ENCODE results near the gene KAT14. TPM values are rescaled to one million over a fixed set of nuclear protein-coding genes. Genes with fewer than 3 reads are reported as not detected.
A peak's percentile ranks its signal among the peaks of the same experiment; 100 is the strongest.
"Not testable (repeated sequence)": the region's sequence is repeated elsewhere in the genome, so short reads cannot be mapped to it uniquely, and the experiment has no call there.

KAT14 gene
- total RNA-seq: 10 to 100 TPM; 25.9 to 28.1 TPM
- 10 to 100 TPM; 20.3 to 24.7 (median 24.2) TPM for polyA plus RNA-seq
- total RNA-seq: 28.7 to 40.6 (median 35.1) reads per million in 6 experiments

DNA sequence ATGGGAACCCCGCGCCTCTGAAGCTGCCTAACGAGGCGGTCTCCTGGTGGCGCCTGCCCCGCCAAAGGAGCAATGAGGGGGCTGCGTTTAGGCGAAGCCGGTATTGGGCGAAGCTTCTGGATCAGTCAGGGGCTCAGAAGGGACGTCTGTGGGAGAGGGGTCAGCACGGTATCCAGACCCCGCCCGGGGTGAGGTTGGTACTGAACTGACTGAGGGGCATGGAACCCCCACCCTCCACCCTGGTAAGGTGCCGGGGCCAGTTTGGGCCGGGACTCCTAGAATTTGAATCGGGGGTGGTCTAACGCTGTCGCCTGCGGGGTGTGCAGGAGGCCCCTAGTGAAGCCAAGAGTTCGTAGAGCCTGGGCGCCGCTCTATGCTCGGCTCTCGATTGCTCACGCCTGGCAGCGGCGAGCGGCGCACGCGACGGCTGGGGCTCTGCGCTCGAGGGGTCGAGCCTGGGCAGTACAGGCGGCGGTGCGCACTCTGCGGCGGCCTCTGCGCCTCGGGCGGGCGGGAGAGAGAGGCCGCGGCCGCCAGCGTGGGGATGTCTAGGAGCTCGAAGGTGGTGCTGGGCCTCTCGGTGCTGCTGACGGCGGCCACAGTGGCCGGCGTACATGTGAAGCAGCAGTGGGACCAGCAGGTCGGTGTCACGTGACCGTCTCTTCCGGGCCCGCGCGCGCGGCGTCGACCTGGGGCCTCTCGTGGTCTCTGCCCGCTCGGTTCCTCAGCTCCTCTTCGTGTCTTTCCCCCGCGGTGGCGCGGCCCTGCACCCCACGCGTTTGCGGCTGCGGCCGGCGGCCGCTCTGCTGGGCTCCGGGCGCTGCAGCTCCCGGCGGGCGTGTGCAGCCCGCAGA lies at the start of gene KAT14, which contains the start of gene PET117:
KAT14 (plus strand) TSS at position 452 of the 854 bp plus-strand sequence. CDS start 4,798 bp downstream, outside the sequence.
PET117 (plus strand) TSS at position 452 of the 854 bp plus-strand sequence; CDS start at position 545, 93 bp downstream.
- H3K27me3 Mint-ChIP-seq: no peaks in the 10 kb centered on the region

GRCh38 chr20:18088298-18088697 lies 49.4 kb upstream of the KAT14 start:
- H3K4me1 Mint-ChIP-seq, DNase-seq, H3K36me3 Mint-ChIP-seq, POLR2A ChIA-PET, H3K27ac Mint-ChIP-seq, H3K9me3 Mint-ChIP-seq, H3K4me3 Mint-ChIP-seq, ATAC-seq: not testable (repeated sequence)
- peaks cover 0 to 28% (median 9%) of the 10 kb centered on the region in 5 donors for H3K27me3 Mint-ChIP-seq

More for the DNA sequence above, at the start of gene KAT14, which contains the start of gene PET117:
- DNase-seq (peak; percentile 80 to 96 (median 93)), ATAC-seq (peak; percentile 91 to 92)
- H3K4me1 Mint-ChIP-seq: peaks cover 21 to 42% (median 31%) of the 10 kb centered on the region in 4 donors
- H3K27ac Mint-ChIP-seq: peak within 1 kb of the TSS; percentile 66 to 99 (median 94)
- peaks cover 0 to 8% (median 3%) of the 10 kb centered on the region in 3 donors for H3K36me3 Mint-ChIP-seq
- POLR2A ChIA-PET: interaction anchor here (0.6 to 2.3 kb wide), 12 partner anchors 10 to 1915 kb away, joined by 3 to 44 read pairs (median 4); partner anchors contain the start of genes CFAP61, CRNKL1, RRBP1 and SEC23B
- no peaks in the 10 kb centered on the region for H3K9me3 Mint-ChIP-seq
- peak within 1 kb of the TSS; percentile 69 to 95 (median 90) for H3K4me3 Mint-ChIP-seq

GRCh38 chr20:18088841-18089240 lies 48.8 kb upstream of the KAT14 start:
- DNase-seq, POLR2A ChIA-PET, H3K36me3 Mint-ChIP-seq, H3K4me1 Mint-ChIP-seq, ATAC-seq, H3K27ac Mint-ChIP-seq, H3K4me3 Mint-ChIP-seq, H3K9me3 Mint-ChIP-seq: not testable (repeated sequence)
- peaks cover 0 to 28% (median 9%) of the 10 kb centered on the region in 5 donors for H3K27me3 Mint-ChIP-seq

DNA sequence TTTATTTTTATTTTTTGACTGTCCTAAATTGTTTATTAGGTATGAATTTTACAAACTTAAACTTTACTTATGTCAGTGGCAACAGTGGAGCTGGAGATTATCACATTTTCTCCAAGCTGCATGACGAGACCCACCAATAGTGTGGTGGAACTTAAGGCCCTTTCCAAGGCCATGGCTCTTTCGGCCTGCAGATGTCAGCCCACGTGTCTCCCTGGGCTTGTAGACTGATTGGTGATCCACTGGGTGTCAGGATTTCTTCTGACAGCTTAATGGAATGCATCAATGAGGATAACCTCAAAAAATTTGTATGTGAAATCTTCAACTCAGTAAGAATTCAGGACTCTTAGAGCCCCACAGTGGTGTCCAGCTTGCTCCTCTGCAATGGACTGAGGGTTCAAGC lies 47.6 kb upstream of the KAT14 start:
- Mint-ChIP-seq H3K4me1 (no peaks in the 10 kb centered on the region), H3K27me3 (peaks cover 0 to 28% (median 11%) of the 10 kb centered on the region in 5 donors), H3K27ac (no peak overlapping the region), H3K36me3 (no peaks in the 10 kb centered on the region), H3K4me3 (no peak overlapping the region), H3K9me3 (no peaks in the 10 kb centered on the region)
- ATAC-seq (no peak), DNase-seq (no peak)
- POLR2A ChIA-PET: no interaction called here

GRCh38 chr20:18090477-18090876 lies 47.2 kb upstream of the KAT14 start:
- ATAC-seq (no peak), DNase-seq (no peak)
- H3K36me3 Mint-ChIP-seq: no peaks in the 10 kb centered on the region
- POLR2A ChIA-PET: no interaction called here
- no peaks in the 10 kb centered on the region for H3K4me1 Mint-ChIP-seq
- H3K27me3 Mint-ChIP-seq: peaks cover 0 to 28% (median 11%) of the 10 kb centered on the region in 5 donors
- H3K27ac Mint-ChIP-seq: no peak overlapping the region
- H3K4me3 Mint-ChIP-seq: no peak overlapping the region
- no peaks in the 10 kb centered on the region for H3K9me3 Mint-ChIP-seq

GRCh38 chr20:18091623-18092022 lies 46.0 kb upstream of the KAT14 start:
- no peaks in the 10 kb centered on the region for H3K36me3 Mint-ChIP-seq
- H3K4me3 Mint-ChIP-seq: no peak overlapping the region
- POLR2A ChIA-PET: no interaction called here
- no peak for DNase-seq
- peaks cover 2 to 28% (median 11%) of the 10 kb centered on the region in 5 donors for H3K27me3 Mint-ChIP-seq
- no peak overlapping the region for H3K27ac Mint-ChIP-seq
- H3K4me1 Mint-ChIP-seq: no peaks in the 10 kb centered on the region
- H3K9me3 Mint-ChIP-seq: no peaks in the 10 kb centered on the region
- ATAC-seq: no peak

DNA sequence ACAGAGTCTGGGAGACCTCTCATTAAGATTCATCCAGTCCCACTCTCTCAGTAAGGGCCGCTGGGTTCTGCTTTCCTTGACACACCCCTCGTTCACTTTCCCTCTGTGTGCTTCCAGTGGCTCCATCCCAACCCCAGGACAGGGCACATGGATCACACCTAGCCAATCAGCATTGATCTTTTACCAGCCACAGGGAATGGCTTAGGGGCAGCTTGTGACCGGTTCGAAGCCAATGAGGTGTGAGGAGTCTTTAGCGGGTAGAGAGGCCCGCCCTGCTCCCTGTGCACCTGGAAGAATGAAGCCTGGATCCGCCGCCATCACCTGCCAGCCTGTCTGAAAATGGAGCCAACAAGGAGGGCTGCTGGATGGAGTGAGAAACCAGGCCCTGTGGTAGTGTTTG lies 44.8 kb upstream of the KAT14 start:
- POLR2A ChIA-PET: no interaction called here
- no peaks in the 10 kb centered on the region for H3K4me1 Mint-ChIP-seq
- ATAC-seq (no peak), DNase-seq (no peak)
- H3K36me3 Mint-ChIP-seq: no peaks in the 10 kb centered on the region
- no peak overlapping the region for H3K27ac Mint-ChIP-seq
- no peaks in the 10 kb centered on the region for H3K9me3 Mint-ChIP-seq
- H3K27me3 Mint-ChIP-seq: peaks cover 2 to 30% (median 11%) of the 10 kb centered on the region in 5 donors
- no peak overlapping the region for H3K4me3 Mint-ChIP-seq

GRCh38 chr20:18093388-18093787 lies 44.3 kb upstream of the KAT14 start:
- Mint-ChIP-seq H3K4me3 (no peak overlapping the region), H3K27me3 (peaks cover 4 to 29% (median 11%) of the 10 kb centered on the region in 5 donors), H3K27ac (no peak overlapping the region), H3K4me1 (no peaks in the 10 kb centered on the region), H3K9me3 (no peaks in the 10 kb centered on the region), H3K36me3 (no peaks in the 10 kb centered on the region)
- ATAC-seq: no peak
- no peak for DNase-seq
- POLR2A ChIA-PET: no interaction called here

DNA sequence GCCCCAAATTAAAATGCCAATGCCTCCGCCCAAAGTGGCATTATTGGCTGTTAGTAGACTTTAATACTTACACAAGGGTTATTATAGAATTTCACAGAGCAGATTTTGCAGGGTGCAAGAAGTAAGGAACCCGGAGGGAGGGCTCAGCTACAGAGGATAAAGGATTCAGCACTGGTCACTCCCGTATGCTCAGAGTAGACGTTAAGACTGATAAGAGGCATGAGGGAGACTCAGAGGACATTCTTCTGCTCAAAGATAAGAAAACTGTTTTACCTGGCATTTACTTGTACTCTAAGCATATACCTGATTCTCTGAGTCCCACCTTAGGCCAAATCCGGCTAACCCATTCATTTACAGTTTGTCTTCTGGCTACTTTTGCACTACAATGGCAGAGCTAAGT lies 43.5 kb upstream of the KAT14 start:
- Mint-ChIP-seq H3K9me3 (no peaks in the 10 kb centered on the region), H3K4me1 (no peaks in the 10 kb centered on the region), H3K36me3 (peaks cover 0 to 5% (median 0%) of the 10 kb centered on the region in 3 donors), H3K27me3 (peaks cover 5 to 24% (median 12%) of the 10 kb centered on the region in 5 donors), H3K27ac (no peak overlapping the region), H3K4me3 (no peak overlapping the region)
- DNase-seq (no peak), ATAC-seq (no peak)
- POLR2A ChIA-PET: no interaction called here

- H3K4me1 Mint-ChIP-seq, DNase-seq, H3K9me3 Mint-ChIP-seq, POLR2A ChIA-PET, H3K4me3 Mint-ChIP-seq, H3K36me3 Mint-ChIP-seq, H3K27ac Mint-ChIP-seq, ATAC-seq: not testable (repeated sequence)
- peaks cover 6 to 32% (median 12%) of the 10 kb centered on the region in 5 donors for H3K27me3 Mint-ChIP-seq
Observed at GRCh38 chr20:18100569-18100968, 37.1 kb upstream of the KAT14 start.

GRCh38 chr20:18101125-18101810 lies 36.4 kb upstream of the KAT14 start:
- no peaks in the 10 kb centered on the region for H3K4me1 Mint-ChIP-seq
- ATAC-seq: no peak
- no peak for DNase-seq
- POLR2A ChIA-PET: no interaction called here
- H3K36me3 Mint-ChIP-seq: peaks cover 0 to 5% (median 0%) of the 10 kb centered on the region in 3 donors
- no peak overlapping the region for H3K4me3 Mint-ChIP-seq
- H3K27me3 Mint-ChIP-seq: peaks cover 10 to 32% (median 12%) of the 10 kb centered on the region in 5 donors
- H3K9me3 Mint-ChIP-seq: peaks cover 0 to 2% (median 0%) of the 10 kb centered on the region in 9 donors
- H3K27ac Mint-ChIP-seq: no peak overlapping the region

GRCh38 chr20:18103497-18103896 lies 34.2 kb upstream of the KAT14 start:
- Mint-ChIP-seq H3K36me3 (peaks cover 0 to 5% (median 0%) of the 10 kb centered on the region in 3 donors), H3K4me1 (no peaks in the 10 kb centered on the region), H3K9me3 (peaks cover 0 to 6% (median 2%) of the 10 kb centered on the region in 9 donors), H3K4me3 (no peak overlapping the region), H3K27me3 (peaks cover 9 to 32% (median 11%) of the 10 kb centered on the region in 5 donors), H3K27ac (no peak overlapping the region)
- POLR2A ChIA-PET: no interaction called here
- DNase-seq (no peak), ATAC-seq (no peak)

DNA sequence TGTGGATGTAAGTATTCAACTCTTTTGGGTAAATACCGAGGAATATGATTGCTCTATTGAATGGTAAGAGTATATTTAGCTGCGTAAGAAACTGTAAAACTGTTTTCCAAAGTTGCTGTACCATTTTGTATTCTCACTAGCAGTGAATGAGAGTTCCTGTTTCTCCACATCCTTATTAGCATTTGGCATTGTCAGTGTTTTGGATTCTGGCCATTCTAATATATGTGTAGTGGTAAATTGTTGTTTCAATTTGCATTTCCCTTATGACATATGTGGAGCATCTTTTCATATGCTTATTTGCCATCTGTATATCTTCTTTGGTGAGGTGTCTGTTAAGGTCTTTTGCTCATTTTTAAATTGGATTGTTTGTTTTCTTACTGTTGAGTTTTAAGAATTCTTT lies 29.3 kb upstream of the KAT14 start:
- no peak for ATAC-seq
- no peak overlapping the region for H3K4me3 Mint-ChIP-seq
- no peaks in the 10 kb centered on the region for H3K4me1 Mint-ChIP-seq
- POLR2A ChIA-PET: no interaction called here
- H3K27me3 Mint-ChIP-seq: peaks cover 2 to 9% (median 4%) of the 10 kb centered on the region in 5 donors
- H3K36me3 Mint-ChIP-seq: no peaks in the 10 kb centered on the region
- H3K27ac Mint-ChIP-seq: no peak overlapping the region
- no peak for DNase-seq
- peaks cover 0 to 15% (median 5%) of the 10 kb centered on the region in 9 donors for H3K9me3 Mint-ChIP-seq
